K562 (cell line): Measurements from ENCODE around the gene TNNT1. TPM values are rescaled to one million over a fixed set of nuclear protein-coding genes. Genes with fewer than 3 reads are reported as not detected.

Source experiments
- ARHGAP35 ChIP-seq: fragments of 450-650 bp; IDR thresholded peaks from 2 replicates; pipeline ENCODE4 v1.6.1; 2018; ENCODE audit not compliant: partially characterized antibody
- MAFK ChIP-seq: IDR thresholded peaks from 2 replicates; pipeline ENCODE4 v1.6.1; 2011; ENCODE audit warnings: low read length, improper control_type of control experiment
- MAZ ChIP-seq, 2 experiments: fragments of 450-650 bp in 1 of 2; sonication (generic) in 1 of 2; formaldehyde crosslinking; IDR thresholded peaks in 1 of 2; conservative IDR thresholded peaks in 1 of 2; 2 replicates each; pipeline versions ENCODE4 v1.4.0 to v1.5.0; 2020; ENCODE audit warnings: mild to moderate bottlenecking in 1 of 2, missing genetic modification reagents in 1 of 2
- MGA ChIP-seq: fragments of 450-650 bp; IDR thresholded peaks from 2 replicates; pipeline ENCODE4 v1.6.1; 2016; ENCODE audit warnings: mild to moderate bottlenecking, moderate library complexity
- POLR2AphosphoS5 ChIP-seq: IDR thresholded peaks from 2 replicates; pipeline ENCODE4 v1.6.1; 2011; ENCODE audit warnings: mild to moderate bottlenecking, low read depth, low read length, moderate library complexity; ENCODE audit not compliant: control insufficient read depth, insufficient read depth
- USF1 ChIP-seq: sonication (generic); formaldehyde crosslinking; IDR thresholded peaks from 2 replicates; pipeline ENCODE4 v1.9.0; 2022; ENCODE audit warnings: mild to moderate bottlenecking, missing genetic modification reagents
- ZEB2 ChIP-seq: fragments of 450-650 bp; IDR thresholded peaks from 2 replicates; pipeline ENCODE4 v1.6.1; 2016
- ZNF764 ChIP-seq: fragments of 250-450 bp; sonication (Bioruptor Pico); IDR thresholded peaks from 2 replicates; pipeline ENCODE4 v1.4.0; 2020; ENCODE audit warnings: low read depth, mild to moderate bottlenecking, moderate library complexity
- polyA plus RNA-seq, 8 experiments: library from polyadenylated mRNA; depleted of rRNA in 4 of 8; stranded (reverse) in 5 of 8; unstranded in 3 of 8; fragments of >200 nt; fragmentation: Nextera tagmentation in 2 of 8; fragmentation: Illumina TruSeq in 1 of 8; extraction: Ambion mirVana in 2 of 8; extraction: Trizol in 1 of 8; gene quantifications; 2 replicates each; pipeline versions ENCODE4 v1.2.1 to v1.2.3, GENCODE V29; 2011 to 2014; ENCODE audit warnings: inconsistent platforms in 1 of 8, missing spikeins in 1 of 8
- total RNA-seq, 7 experiments: library from RNA; depleted of rRNA in 6 of 7; stranded (reverse); fragments of >200 nt in 6 of 7; fragmentation: Illumina TruSeq in 2 of 7; extraction: Trizol in 2 of 7; gene quantifications; 2 replicates each; pipeline versions ENCODE4 v1.2.1 to v1.2.3, GENCODE V29; 2011 to 2021; ENCODE audit warnings: low replicate concordance in 1 of 7
- TF ChIP-seq, protein P1 (sequence below), 2 experiments: fragments of 450-650 bp; conservative IDR thresholded peaks; 2 replicates each; pipeline ENCODE4 v1.6.1; 2017; ENCODE audit warnings: mild to moderate bottlenecking in 2 of 2, moderate library complexity in 2 of 2
- TF ChIP-seq, protein P2 (sequence below): fragments of 250-450 bp; sonication (Bioruptor Pico); IDR thresholded peaks from 2 replicates; pipeline ENCODE4 v1.4.0; 2020; ENCODE audit warnings: mild to moderate bottlenecking

TNNT1 gene
- total and polyA plus RNA-seq, 9 of the 15 experiments (the other 6 are each of a cell fraction or from before 2014, with no cell fraction given): 31.8 to 390 (median 227) TPM

- peak; percentile 26 for TF ChIP-seq MGA
- TF ChIP-seq MAFK: no peak
- peak; percentile 27; the same call in 1 of the 2 replicates for TF ChIP-seq POLR2AphosphoS5
- peak; percentile 56 for TF ChIP-seq ARHGAP35
- TF ChIP-seq ZNF764: no peak
- peak; percentile 67; the same call in 1 of the 2 replicates for TF ChIP-seq ZEB2
- no peak for TF ChIP-seq MAZ (CRISPR knock-in tag; conservative IDR thresholded peaks at IDR 0.05 in 1 of 2, IDR thresholded peaks at IDR 0.05 in 1 of 2)
- TF ChIP-seq, protein P1, sequence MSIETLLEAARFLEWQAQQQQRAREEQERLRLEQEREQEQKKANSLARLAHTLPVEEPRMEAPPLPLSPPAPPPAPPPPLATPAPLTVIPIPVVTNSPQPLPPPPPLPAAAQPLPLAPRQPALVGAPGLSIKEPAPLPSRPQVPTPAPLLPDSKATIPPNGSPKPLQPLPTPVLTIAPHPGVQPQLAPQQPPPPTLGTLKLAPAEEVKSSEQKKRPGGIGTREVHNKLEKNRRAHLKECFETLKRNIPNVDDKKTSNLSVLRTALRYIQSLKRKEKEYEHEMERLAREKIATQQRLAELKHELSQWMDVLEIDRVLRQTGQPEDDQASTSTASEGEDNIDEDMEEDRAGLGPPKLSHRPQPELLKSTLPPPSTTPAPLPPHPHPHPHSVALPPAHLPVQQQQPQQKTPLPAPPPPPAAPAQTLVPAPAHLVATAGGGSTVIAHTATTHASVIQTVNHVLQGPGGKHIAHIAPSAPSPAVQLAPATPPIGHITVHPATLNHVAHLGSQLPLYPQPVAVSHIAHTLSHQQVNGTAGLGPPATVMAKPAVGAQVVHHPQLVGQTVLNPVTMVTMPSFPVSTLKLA (conservative IDR thresholded peaks at IDR 0.05): peak in 1 of 2 experiments; percentile 45; a peak in 1 of 4 replicates
- TF ChIP-seq USF1 (CRISPR knock-in tag): no peak
- TF ChIP-seq, protein P2, sequence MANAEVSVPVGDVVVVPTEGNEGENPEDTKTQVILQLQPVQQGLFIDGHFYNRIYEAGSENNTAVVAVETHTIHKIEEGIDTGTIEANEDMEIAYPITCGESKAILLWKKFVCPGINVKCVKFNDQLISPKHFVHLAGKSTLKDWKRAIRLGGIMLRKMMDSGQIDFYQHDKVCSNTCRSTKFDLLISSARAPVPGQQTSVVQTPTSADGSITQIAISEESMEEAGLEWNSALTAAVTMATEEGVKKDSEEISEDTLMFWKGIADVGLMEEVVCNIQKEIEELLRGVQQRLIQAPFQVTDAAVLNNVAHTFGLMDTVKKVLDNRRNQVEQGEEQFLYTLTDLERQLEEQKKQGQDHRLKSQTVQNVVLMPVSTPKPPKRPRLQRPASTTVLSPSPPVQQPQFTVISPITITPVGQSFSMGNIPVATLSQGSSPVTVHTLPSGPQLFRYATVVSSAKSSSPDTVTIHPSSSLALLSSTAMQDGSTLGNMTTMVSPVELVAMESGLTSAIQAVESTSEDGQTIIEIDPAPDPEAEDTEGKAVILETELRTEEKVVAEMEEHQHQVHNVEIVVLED (CRISPR knock-in tag): no peak
Observed at GRCh38 chr19:55174425-55175116, 25.6 kb upstream of the TNNT1 start (continued).
